ENCODE results near the gene SPATA31E1. TPM values are rescaled to one million over a fixed set of nuclear protein-coding genes. Genes with fewer than 3 reads are reported as not detected.

Gene SPATA31E1
- total RNA-seq, 2 experiments from 2014 or later = not detected

DNA sequence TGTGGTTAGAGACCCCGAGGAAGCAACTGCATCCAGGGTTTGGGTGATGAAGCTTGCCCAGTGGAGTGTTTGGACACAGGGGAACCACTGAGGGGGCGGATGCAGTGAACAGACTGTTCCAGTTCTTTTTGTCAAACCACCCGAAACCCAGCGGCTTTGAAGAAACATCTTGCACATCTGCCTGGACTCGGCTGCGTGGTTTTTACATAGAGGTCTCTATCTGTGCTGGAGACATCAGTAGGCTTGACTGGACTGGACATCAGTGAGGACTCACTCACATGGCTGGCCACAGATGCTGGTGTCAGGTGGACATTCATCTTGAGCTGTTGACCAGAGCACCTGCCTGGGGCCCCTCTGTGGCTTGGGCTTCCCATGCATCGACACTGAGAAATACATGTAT is 15.3 kb upstream of the SPATA31E1 start:
- Mint-ChIP-seq H3K36me3 (no peaks in the 10 kb centered on the region), H3K27ac (no peak overlapping the region), H3K4me3 (no peak overlapping the region), H3K4me1 (ENCODE audit: low read depth) (no peaks in the 10 kb centered on the region), H3K27me3 (peaks cover 6% of the 10 kb centered on the region), H3K9me3 (peaks cover 3% of the 10 kb centered on the region)
- intact Hi-C loops (cut with micrococcal nuclease) = no loop called here
- ChIA-PET CTCF (no interaction called here), POLR2A (no interaction called here)
- DNase-seq = no peak

DNA sequence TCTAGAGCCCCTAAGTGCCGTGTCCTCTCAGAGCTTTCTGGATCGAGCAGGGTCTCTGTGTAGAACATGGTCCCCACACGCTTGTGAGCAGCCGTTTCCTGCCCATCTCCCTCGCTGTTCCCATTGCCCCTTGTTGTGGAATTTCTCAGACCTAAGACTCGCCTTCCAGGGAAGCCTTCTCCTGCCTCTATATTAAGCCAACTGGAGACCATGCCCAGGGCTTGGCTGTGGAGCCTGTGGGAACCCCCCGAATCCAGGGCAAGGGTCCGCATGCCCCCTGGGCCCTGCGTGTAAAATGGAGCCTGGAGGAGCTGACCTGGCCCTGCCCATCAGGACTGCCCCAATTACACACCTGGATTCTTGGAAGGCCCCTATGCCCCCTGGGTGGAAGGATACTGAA is 14.5 kb upstream of the SPATA31E1 start:
- H3K4me3 Mint-ChIP-seq = no peak overlapping the region
- ChIA-PET CTCF (no interaction called here), POLR2A (no interaction called here)
- H3K9me3 Mint-ChIP-seq = no peaks in the 10 kb centered on the region
- H3K36me3 Mint-ChIP-seq = no peaks in the 10 kb centered on the region
- intact Hi-C loops (cut with micrococcal nuclease) = no loop called here
- no peak for DNase-seq
- peaks cover 6% of the 10 kb centered on the region for H3K27me3 Mint-ChIP-seq
- no peaks in the 10 kb centered on the region for H3K4me1 Mint-ChIP-seq (ENCODE audit: low read depth)
- no peak overlapping the region for H3K27ac Mint-ChIP-seq

DNA sequence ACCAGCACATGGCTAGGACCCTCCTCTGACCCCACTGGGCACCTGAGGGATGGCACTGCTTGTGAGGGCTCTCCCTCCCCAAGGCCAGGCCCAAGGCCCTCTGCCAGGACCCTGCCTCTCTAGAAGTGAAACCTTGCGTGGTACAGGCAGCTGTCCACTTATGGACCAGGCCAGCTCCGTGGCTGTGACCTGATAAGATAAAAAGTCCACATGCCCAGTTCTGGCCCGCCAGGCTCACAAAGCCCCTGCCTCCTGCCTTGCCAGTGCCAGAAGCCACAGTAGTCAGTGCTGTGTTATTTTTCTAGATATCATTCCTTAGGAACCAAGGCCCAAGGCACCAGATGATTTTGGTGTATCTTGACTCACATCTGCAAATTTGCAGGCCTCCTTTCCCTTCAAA is 14.0 kb upstream of the SPATA31E1 start:
- no peaks in the 10 kb centered on the region for H3K9me3 Mint-ChIP-seq
- ChIA-PET POLR2A (no interaction called here), CTCF (no interaction called here)
- no peaks in the 10 kb centered on the region for H3K36me3 Mint-ChIP-seq
- H3K4me1 Mint-ChIP-seq (ENCODE audit: low read depth) = no peaks in the 10 kb centered on the region
- peaks cover 6% of the 10 kb centered on the region for H3K27me3 Mint-ChIP-seq
- H3K27ac Mint-ChIP-seq = no peak overlapping the region
- DNase-seq = no peak
- intact Hi-C loops (cut with micrococcal nuclease) = no loop called here
- no peak overlapping the region for H3K4me3 Mint-ChIP-seq

DNA sequence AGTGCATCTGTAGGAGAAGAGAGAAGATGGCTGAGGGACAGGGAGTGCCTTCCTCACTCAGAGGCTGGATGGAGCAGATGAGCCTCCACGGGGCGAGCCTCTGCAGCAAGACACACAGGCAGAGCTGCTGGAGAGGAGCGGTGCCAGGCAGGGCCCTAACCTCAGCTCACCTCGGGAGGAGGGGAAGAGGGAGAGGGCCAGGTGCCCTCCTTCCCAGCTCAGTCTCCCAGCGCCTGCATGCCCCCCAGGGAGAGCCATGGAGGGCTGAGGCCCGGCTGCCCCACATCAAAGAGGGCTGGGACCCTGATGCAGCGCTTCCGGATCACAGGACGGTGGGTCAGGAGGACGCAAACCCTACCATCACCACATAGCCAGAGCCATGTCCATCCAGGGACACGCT is 13.6 kb upstream of the SPATA31E1 start:
- ChIA-PET POLR2A (no interaction called here), CTCF (no interaction called here)
- no peak overlapping the region for H3K27ac Mint-ChIP-seq
- H3K4me3 Mint-ChIP-seq = no peak overlapping the region
- no peak for DNase-seq
- H3K4me1 Mint-ChIP-seq (ENCODE audit: low read depth) = no peaks in the 10 kb centered on the region
- intact Hi-C loops (cut with micrococcal nuclease) = no loop called here
- H3K36me3 Mint-ChIP-seq = no peaks in the 10 kb centered on the region
- H3K27me3 Mint-ChIP-seq = peaks cover 6% of the 10 kb centered on the region
- no peaks in the 10 kb centered on the region for H3K9me3 Mint-ChIP-seq

DNA sequence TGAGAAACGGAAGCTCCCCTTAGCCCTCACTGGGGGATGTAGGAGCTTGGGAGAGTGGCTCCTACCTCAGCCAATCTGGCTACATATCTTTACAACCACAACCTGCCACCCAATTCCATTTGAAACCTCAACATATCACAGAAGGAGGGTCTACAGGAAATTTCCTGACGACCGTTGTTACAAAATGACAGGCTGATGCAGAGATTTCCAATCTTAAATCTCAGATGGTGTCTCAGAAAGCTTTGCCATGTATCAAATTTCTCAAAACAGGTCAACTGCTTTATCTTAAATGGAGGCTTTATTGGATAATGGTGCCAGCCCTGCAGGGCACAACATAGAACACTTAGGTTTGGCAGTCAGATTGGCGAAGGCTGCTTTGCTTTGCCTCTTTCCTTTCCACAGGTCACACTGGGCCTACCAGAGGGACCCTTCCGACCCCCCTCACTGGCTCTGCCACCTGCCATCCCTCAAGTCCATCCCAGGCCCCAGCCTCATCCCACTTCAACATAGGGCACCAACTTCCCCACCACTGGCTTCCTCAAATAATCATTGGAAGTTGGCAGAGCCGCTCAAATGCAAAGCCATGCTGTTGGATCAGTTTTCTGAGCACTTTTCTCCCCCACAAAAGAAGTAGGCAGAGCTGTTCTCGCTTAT is 11.1 kb upstream of the SPATA31E1 start:
- intact Hi-C loops (cut with micrococcal nuclease) = no loop called here
- CTCF ChIA-PET = no interaction called here
- no peaks in the 10 kb centered on the region for H3K9me3 Mint-ChIP-seq
- no peak for DNase-seq
- no peak overlapping the region for H3K27ac Mint-ChIP-seq
- H3K27me3 Mint-ChIP-seq = peaks cover 5% of the 10 kb centered on the region
- H3K4me1 Mint-ChIP-seq (ENCODE audit: low read depth) = no peaks in the 10 kb centered on the region
- no peak overlapping the region for H3K4me3 Mint-ChIP-seq
- POLR2A ChIA-PET = no interaction called here
- no peaks in the 10 kb centered on the region for H3K36me3 Mint-ChIP-seq

DNA sequence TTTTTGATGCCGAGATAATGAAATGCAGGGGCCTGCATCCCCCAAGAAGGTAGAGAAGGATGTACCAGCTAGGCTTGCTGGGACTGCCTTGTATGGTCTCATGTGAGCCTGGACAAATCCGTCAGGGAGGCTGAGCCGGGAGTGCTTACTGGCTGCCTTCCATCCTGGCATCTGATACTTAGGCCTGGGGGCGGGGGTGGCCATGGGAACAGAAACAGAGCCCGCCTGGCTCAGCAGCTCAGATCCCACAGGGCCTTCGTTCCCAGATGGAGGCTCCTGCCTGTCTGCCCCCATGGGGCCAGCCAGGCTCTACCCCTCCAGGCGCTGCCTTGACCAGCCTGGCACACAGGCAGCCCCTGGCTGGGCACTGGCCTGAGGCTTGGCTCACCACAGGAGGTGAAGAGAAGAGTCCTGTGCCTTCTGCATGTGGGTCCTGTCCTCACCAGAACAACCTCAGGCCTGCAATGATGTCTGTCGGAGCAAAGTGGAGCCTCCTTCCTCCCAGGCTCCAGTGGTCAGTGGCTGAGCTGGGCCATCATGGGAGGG is 10.5 kb upstream of the SPATA31E1 start:
- Mint-ChIP-seq H3K36me3 (no peaks in the 10 kb centered on the region), H3K4me1 (ENCODE audit: low read depth) (no peaks in the 10 kb centered on the region), H3K27me3 (peaks cover 4% of the 10 kb centered on the region), H3K27ac (no peak overlapping the region), H3K9me3 (no peaks in the 10 kb centered on the region), H3K4me3 (no peak overlapping the region)
- DNase-seq = no peak
- CTCF ChIA-PET = no interaction called here
- POLR2A ChIA-PET = no interaction called here
- intact Hi-C loops (cut with micrococcal nuclease) = no loop called here

DNA sequence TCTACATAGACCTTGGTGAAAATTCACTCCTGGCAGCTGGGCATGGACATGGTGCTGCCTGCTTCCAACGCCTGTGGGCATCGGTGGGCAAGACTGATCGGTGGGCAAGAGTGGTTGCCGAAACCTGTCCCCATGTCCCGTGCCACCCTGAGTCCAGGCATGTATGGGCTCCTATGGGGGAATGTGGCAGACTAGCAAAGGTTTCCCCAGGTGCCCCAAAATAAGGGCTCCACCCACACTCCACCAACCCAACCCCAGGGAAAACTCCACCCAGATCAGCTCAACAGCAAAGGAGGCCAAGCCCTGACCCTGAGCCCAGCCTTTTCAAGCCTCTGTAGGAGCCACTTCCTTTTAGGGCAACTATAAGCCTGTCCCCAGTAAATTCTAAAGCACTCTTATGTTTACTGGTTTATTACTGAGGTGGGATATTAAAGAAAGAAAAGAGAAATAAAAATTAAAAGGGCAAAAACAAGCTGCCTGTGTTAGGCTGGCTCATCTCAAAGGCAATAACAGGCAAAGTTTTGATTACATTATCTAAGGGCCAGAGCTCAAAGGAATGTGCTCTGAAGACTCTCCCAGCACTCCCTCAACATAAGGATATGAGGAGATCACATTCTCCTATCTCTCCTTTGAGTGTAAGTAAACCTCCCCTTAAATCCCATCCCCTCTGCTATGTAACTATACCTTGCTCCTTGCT is 8.9 kb upstream of the SPATA31E1 start:
- Mint-ChIP-seq H3K9me3 (no peaks in the 10 kb centered on the region), H3K27ac (no peak overlapping the region), H3K4me1 (ENCODE audit: low read depth) (peaks cover 4% of the 10 kb centered on the region), H3K36me3 (no peaks in the 10 kb centered on the region), H3K4me3 (no peak overlapping the region), H3K27me3 (peaks cover 4% of the 10 kb centered on the region)
- intact Hi-C loops (cut with micrococcal nuclease) = no loop called here
- CTCF ChIA-PET = no interaction called here
- POLR2A ChIA-PET = no interaction called here
- DNase-seq = no peak

DNA sequence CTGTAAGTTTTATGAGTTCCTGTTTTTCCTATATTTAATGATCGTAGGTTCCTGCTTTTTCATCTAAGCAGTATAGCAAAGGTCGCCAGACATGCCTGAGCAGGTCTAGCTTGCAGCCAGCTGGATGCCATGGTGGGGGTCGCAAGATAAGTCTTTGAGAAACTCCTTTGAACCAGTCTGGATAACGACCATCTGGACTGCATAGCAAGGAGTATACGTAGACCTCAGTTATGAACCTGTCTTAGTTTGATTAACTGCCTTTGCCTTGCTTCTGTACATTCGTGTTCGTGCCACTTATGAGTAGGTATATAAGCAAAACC is 8.4 kb upstream of the SPATA31E1 start:
- H3K4me1 Mint-ChIP-seq (ENCODE audit: low read depth) = peaks cover 4% of the 10 kb centered on the region
- no peaks in the 10 kb centered on the region for H3K36me3 Mint-ChIP-seq
- H3K9me3 Mint-ChIP-seq = no peaks in the 10 kb centered on the region
- intact Hi-C loops (cut with micrococcal nuclease) = no loop called here
- ChIA-PET CTCF (no interaction called here), POLR2A (no interaction called here)
- no peak for DNase-seq
- H3K4me3 Mint-ChIP-seq = no peak overlapping the region
- H3K27me3 Mint-ChIP-seq = peaks cover 4% of the 10 kb centered on the region
- H3K27ac Mint-ChIP-seq = no peak overlapping the region

DNA sequence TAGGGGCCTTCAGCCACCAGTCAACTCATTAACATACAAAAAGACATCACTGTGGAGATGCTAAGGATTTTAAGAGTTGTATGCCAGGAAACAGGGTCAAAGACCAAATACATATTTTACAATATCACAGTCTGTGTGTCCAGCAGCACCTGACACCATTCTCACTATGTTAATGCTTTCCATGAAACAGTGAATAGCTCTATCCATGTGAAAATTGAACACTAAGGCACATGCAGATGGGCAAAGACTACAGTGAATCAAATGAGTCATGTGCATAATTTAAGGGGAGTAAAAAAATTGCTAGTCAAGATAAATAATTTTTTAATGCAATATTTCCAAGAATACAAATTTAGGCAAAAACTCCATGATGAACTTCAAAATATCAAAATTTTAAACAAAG is 7.6 kb upstream of the SPATA31E1 start:
- ChIA-PET POLR2A (no interaction called here), CTCF (no interaction called here)
- Mint-ChIP-seq H3K4me1 (ENCODE audit: low read depth) (peaks cover 4% of the 10 kb centered on the region), H3K27ac (no peak overlapping the region), H3K36me3 (no peaks in the 10 kb centered on the region), H3K9me3 (no peaks in the 10 kb centered on the region), H3K27me3 (peaks cover 6% of the 10 kb centered on the region), H3K4me3 (no peak overlapping the region)
- intact Hi-C loops (cut with micrococcal nuclease) = no loop called here
- DNase-seq = no peak

DNA sequence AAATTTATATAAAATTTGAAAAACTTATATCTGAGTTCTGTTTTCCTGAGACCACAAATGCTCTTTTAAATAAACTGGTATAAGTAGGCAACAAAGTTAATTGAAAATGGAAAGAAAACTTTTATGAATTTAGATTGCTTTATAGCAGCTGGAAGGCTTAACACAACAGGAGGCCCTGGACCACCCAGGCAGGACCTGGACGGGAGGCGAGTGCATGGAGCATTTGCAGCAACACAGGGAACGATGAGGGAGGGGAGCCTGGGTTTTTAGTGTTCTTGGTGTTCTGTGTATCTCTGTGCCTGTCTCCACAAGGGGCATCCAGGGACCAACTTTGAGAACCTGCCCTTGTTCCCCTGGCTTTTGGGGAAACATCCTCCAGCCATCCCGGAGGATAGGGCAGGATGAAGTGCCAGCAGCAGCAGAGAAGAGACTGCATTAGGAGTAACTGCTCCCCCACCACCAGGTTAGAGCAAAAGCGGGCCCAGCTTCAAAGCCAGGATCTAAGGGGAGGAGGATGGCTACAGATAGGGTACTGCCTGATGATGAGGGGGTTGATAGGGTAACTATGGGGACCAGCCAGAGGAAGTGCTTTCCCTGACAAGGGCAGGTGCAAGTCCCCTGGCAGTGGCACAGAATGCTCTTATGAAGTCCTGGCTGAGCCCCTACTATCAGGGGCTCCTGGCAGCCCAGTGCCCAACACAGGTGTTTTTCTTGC is 6.7 kb upstream of the SPATA31E1 start:
- intact Hi-C loops (cut with micrococcal nuclease) = no loop called here
- Mint-ChIP-seq H3K4me3 (no peak overlapping the region), H3K36me3 (no peaks in the 10 kb centered on the region), H3K9me3 (no peaks in the 10 kb centered on the region), H3K27me3 (peaks cover 7% of the 10 kb centered on the region), H3K4me1 (ENCODE audit: low read depth) (peaks cover 4% of the 10 kb centered on the region), H3K27ac (no peak overlapping the region)
- peak; percentile 4 for DNase-seq
- ChIA-PET POLR2A (no interaction called here), CTCF (no interaction called here)

DNA sequence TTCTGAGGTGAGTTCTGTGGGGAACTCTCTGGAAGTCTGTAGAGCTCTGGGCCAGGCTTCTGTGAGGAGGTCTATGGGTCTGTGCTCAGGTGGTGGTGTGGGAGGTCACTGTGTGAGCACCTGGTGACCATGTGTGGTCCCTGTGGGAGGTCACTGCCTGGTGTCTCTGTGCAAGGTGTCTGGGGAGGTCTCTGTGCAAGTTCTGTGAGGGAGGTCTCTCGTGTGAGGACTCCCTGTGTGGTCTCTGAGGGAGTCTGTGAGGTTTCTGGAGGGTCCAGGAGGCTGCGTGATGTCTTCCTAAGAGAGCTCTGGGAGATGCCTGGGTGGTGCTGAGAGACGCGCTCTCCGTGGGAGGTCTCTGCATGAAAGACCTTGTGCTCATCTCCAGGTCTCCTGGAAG is 6.0 kb upstream of the SPATA31E1 start:
- no peak for DNase-seq
- Mint-ChIP-seq H3K36me3 (no peaks in the 10 kb centered on the region), H3K4me1 (ENCODE audit: low read depth) (peaks cover 4% of the 10 kb centered on the region), H3K9me3 (no peaks in the 10 kb centered on the region), H3K27me3 (peaks cover 7% of the 10 kb centered on the region), H3K27ac (no peak overlapping the region), H3K4me3 (no peak overlapping the region)
- POLR2A ChIA-PET = no interaction called here
- intact Hi-C loops (cut with micrococcal nuclease) = no loop called here
- CTCF ChIA-PET = no interaction called here

DNA sequence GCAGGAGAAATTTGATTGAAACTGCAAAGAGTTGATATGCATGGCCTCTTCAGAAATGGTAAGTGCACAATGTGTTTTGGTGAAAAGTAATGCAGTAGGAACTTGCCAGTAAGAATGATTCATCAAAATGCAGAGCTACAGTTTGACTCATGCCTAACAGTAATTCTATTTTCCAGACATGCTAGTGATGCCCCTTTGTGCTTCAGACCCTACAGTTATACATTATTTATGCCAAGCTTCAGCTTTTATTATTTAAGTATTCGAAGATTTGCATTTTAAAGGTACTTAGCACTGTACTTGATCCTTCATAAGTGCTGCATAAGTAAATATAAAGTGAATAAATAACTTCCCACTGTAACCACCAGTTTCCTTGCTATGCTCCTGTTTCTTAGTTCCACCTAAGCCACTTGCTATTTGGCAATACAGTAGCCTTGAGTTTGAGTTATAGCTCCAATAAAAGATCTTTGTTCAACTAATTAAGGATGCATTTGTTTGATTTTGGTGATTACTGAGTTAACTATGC is 3.6 kb upstream of the SPATA31E1 start:
- DNase-seq = no peak
- CTCF ChIA-PET = no interaction called here
- POLR2A ChIA-PET = no interaction called here
- intact Hi-C loops (cut with micrococcal nuclease) = no loop called here
- Mint-ChIP-seq H3K27ac (no peak overlapping the region), H3K36me3 (no peaks in the 10 kb centered on the region), H3K4me3 (no peak overlapping the region), H3K4me1 (ENCODE audit: low read depth) (peaks cover 4% of the 10 kb centered on the region), H3K9me3 (no peaks in the 10 kb centered on the region), H3K27me3 (peaks cover 7% of the 10 kb centered on the region)

DNA sequence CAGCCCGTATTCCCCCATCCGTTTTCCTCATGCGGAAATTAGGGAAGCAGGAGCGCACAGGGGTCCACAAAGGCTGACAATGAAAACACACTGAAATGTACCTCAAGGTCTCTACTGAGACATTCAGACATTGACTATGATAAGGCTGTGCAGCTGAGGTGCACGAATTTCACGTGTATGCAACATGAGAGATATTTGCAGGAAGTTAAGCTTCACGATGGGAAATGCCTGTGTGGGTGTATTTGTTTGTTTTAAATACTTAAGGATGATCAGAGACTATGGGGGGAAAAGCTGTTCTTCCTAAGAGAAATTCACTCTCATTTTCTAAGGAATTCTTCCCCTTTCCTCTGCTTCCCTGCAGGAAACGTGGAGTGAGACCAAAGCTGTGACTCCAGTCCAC is 2.6 kb upstream of the SPATA31E1 start:
- Mint-ChIP-seq H3K36me3 (no peaks in the 10 kb centered on the region), H3K4me1 (ENCODE audit: low read depth) (peaks cover 4% of the 10 kb centered on the region), H3K9me3 (no peaks in the 10 kb centered on the region), H3K4me3 (no peak overlapping the region), H3K27me3 (peaks cover 7% of the 10 kb centered on the region), H3K27ac (no peak overlapping the region)
- ChIA-PET POLR2A (no interaction called here), CTCF (no interaction called here)
- intact Hi-C loops (cut with micrococcal nuclease) = no loop called here
- peak; percentile 6 for DNase-seq

All from activated CD4-positive, alpha-beta memory T cell treated with anti-CD3 and anti-CD28 coated beads for 36 hours (primary cell).